ENCODE data around the gene ALKBH5. TPM values are rescaled to one million over a fixed set of nuclear protein-coding genes. Genes with fewer than 3 reads are reported as not detected.

The ALKBH5 gene
- total RNA-seq, 4 donors from 2014 or later = 188 to 271 (median 224) TPM

GRCh38 chr17:18235743-18236256 lies 52.2 kb downstream of the ALKBH5 start:
- Histone ChIP-seq H3K4me3 (no peak overlapping the region), H3K27ac (no peak overlapping the region), H3K4me1 (no peaks in the 10 kb centered on the region), H3K27me3 (no peaks in the 10 kb centered on the region), H3K9me3 (no peaks in the 10 kb centered on the region), H3K36me3 (peaks cover 0 to 7% of the 10 kb centered on the region in 2 donors)
- in situ Hi-C loops (cut with MboI; ENCODE audit: low sequenced_read_pairs in 4 of 4) (no loop called here), intact Hi-C loops (cut with DNase I; ENCODE audit: low total_unique reads) (no loop called here)
- no peak for ATAC-seq
- TF ChIP-seq CTCF (IDR thresholded peaks at IDR 0.05 in 4 of 5, conservative IDR thresholded peaks at IDR 0.05 in 1 of 5) (no peak), POLR2A (IDR thresholded peaks at IDR 0.05) (no peak)
- DNase-seq = no peak

- no peak for DNase-seq
- H3K9me3 ChIP-seq = no peaks in the 10 kb centered on the region
- TF ChIP-seq CTCF (IDR thresholded peaks at IDR 0.05 in 4 of 5, conservative IDR thresholded peaks at IDR 0.05 in 1 of 5) (no peak), POLR2A (IDR thresholded peaks at IDR 0.05) (no peak)
- in situ Hi-C loops (cut with MboI; ENCODE audit: low sequenced_read_pairs in 4 of 4) (no loop called here), intact Hi-C loops (cut with DNase I; ENCODE audit: low total_unique reads) (no loop called here)
- H3K27me3 ChIP-seq = no peaks in the 10 kb centered on the region
- no peaks in the 10 kb centered on the region for H3K4me1 ChIP-seq
- no peak overlapping the region for H3K4me3 ChIP-seq
- no peak for ATAC-seq
- no peak overlapping the region for H3K27ac ChIP-seq
- H3K36me3 ChIP-seq = peaks cover 0 to 7% of the 10 kb centered on the region in 2 donors
These were observed 52.9 kb downstream of the ALKBH5 start for GRCh38 chr17:18236494-18236893.

- in situ Hi-C loops (cut with MboI; ENCODE audit: low sequenced_read_pairs in 4 of 4) = no loop called here
- DNase-seq (no peak), ATAC-seq (no peak)
- TF ChIP-seq CTCF (IDR thresholded peaks at IDR 0.05 in 4 of 5, conservative IDR thresholded peaks at IDR 0.05 in 1 of 5) = no peak
- Histone ChIP-seq H3K4me1 (no peaks in the 10 kb centered on the region), H3K4me3 (no peak overlapping the region), H3K27me3 (no peaks in the 10 kb centered on the region), H3K9me3 (no peaks in the 10 kb centered on the region), H3K27ac (no peak overlapping the region), H3K36me3 (peaks cover 0 to 12% of the 10 kb centered on the region in 2 donors)
- intact Hi-C loops (cut with DNase I; ENCODE audit: low total_unique reads) = no loop called here
These were observed 53.8 kb downstream of the ALKBH5 start for GRCh38 chr17:18237461-18237860.

- Histone ChIP-seq H3K27me3 (no peaks in the 10 kb centered on the region), H3K4me1 (no peaks in the 10 kb centered on the region), H3K9me3 (no peaks in the 10 kb centered on the region), H3K27ac (no peak overlapping the region), H3K4me3 (no peak overlapping the region), H3K36me3 (peaks cover 0 to 13% of the 10 kb centered on the region in 2 donors)
- no peak for ATAC-seq
- TF ChIP-seq CTCF (IDR thresholded peaks at IDR 0.05 in 4 of 5, conservative IDR thresholded peaks at IDR 0.05 in 1 of 5) (no peak), POLR2A (IDR thresholded peaks at IDR 0.05) (no peak)
- DNase-seq = no peak
- intact Hi-C loops (cut with DNase I; ENCODE audit: low total_unique reads) = no loop called here
- in situ Hi-C loops (cut with MboI; ENCODE audit: low sequenced_read_pairs in 4 of 4) = no loop called here
These were observed 54.7 kb downstream of the ALKBH5 start for GRCh38 chr17:18238299-18238698.

GRCh38 chr17:18240449-18240848 lies 56.8 kb downstream of the ALKBH5 start:
- no peak for DNase-seq
- in situ Hi-C loops (cut with MboI; ENCODE audit: low sequenced_read_pairs in 4 of 4) (no loop called here), intact Hi-C loops (cut with DNase I; ENCODE audit: low total_unique reads) (no loop called here)
- Histone ChIP-seq H3K27ac (no peak overlapping the region), H3K27me3 (no peaks in the 10 kb centered on the region), H3K9me3 (no peaks in the 10 kb centered on the region), H3K4me1 (no peaks in the 10 kb centered on the region), H3K36me3 (peaks cover 0 to 26% of the 10 kb centered on the region in 2 donors), H3K4me3 (no peak overlapping the region)
- TF ChIP-seq POLR2A (IDR thresholded peaks at IDR 0.05) = no peak
- TF ChIP-seq CTCF (IDR thresholded peaks at IDR 0.05 in 4 of 5, conservative IDR thresholded peaks at IDR 0.05 in 1 of 5) = no peak
- no peak for ATAC-seq
